ENCODE results near the gene STX7.
A peak's percentile ranks its signal among the peaks of the same experiment; 100 is the strongest.
"Not testable (repeated sequence)": the region's sequence is repeated elsewhere in the genome, so short reads cannot be mapped to it uniquely, and the experiment has no call there.

Gene STX7, protein sequence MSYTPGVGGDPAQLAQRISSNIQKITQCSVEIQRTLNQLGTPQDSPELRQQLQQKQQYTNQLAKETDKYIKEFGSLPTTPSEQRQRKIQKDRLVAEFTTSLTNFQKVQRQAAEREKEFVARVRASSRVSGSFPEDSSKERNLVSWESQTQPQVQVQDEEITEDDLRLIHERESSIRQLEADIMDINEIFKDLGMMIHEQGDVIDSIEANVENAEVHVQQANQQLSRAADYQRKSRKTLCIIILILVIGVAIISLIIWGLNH

GRCh38 chr6:132512638-132513632 is at the start of gene STX7:
TSS of gene STX7 (minus strand) at chr6:132513116. CDS start at chr6:132503530, 9,586 bp downstream.
- peak; percentile 56 to 64 for DNase-seq (ENCODE audit: low read depth in 2 of 2)

DNA sequence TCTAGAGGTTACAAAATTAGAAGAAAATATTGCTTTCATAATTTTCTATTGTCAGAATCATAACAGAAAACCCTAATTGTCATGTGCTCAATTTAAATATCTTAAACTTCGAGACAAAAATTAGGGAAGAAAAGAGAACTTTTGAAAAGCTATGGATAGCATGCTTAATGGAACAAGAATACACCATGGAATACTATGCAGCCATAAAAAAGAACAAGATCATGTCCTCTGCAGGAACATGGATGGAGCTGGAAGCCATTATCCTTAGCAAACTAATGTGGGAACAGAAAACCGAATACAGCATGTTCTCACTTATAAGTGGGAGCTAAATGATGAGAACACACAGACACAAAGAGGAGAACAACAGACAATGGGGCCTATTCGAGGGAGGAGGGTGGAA is 47.2 kb upstream of the STX7 start:
- not testable (repeated sequence) for DNase-seq (ENCODE audit: low read depth in 2 of 2)

- no peak for DNase-seq (ENCODE audit: low read depth in 2 of 2)
Observed at GRCh38 chr6:132552372-132552771, 39.5 kb upstream of the STX7 start, which contains the start of gene TAAR8. TSS of gene TAAR8 (plus strand) at chr6:132552672. CDS start at chr6:132552693, 21 bp downstream.

- no peak for DNase-seq (ENCODE audit: low read depth in 2 of 2)
Observed at GRCh38 chr6:132551214-132551613, 38.3 kb upstream of the STX7 start.

DNA sequence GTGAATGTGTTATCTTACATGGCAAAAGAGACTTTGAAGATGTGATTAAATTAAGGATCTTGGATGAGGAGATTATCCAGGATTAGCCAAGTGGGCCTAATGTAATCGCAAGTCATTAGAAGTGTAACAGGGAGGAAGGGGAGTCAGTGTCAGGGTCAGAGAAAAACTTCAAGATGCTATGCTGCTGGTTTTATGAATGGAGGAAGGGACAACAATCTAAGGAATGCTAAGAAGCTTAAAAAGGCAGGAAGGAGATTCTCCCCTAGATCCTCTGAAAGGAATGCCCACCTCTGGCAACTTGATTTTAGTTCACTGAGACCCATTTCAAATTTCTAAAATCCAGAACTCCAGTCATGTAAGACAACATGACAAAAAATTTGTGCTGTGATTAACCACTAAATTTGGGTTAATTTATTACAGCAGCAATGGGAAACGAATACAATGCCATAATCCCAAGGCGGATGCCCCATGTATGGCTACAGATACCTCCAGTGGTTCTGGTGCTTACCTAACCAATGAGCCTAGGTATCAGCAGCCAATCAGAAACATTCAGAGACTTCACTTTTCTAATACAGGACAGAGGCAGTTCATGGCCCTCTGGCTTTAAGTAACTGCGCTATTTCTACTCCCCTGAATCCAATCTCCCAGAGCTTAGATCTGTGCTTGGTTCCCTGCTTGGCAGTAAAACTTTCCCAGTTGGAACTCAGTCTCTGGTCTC is 36.0 kb upstream of the STX7 start:
- no peak for DNase-seq (ENCODE audit: low read depth in 2 of 2)

DNA sequence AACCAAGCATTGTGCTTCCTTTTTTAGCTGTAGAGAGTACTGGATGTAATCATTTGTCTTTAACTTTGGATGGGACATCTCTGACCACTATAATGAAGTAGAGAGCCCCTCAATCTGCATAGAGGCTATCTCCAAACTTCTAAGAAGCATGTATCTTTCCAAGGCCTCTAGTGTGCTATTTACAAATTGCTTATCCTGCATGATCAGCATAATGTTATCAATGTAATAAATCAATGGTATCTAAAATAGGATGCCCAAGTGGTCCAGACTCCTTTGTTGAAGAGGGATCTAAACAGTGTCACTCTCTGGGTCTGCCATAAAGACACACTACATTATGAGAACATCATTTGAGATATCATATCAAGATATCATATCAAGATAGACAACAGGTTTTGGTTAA is 31.9 kb upstream of the STX7 start:
- DNase-seq (ENCODE audit: low read depth in 2 of 2), result no peak

DNA sequence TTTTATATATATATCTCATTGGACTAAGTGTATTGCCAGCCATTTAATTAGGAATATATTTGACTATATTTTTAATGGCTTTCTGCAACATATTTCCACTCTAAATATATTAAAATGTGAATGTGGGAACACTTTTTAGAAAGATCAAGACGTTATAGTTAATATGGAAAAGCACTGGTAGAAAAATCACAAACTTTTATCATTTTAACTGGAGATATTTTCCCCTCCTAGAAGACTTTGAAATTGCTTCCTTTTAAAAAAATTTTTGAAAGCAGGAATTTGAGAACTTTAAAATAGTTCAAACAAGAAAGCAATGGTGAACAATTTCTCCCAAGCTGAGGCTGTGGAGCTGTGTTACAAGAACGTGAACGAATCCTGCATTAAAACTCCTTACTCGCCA is 25.1 kb upstream of the STX7 start, which contains the start of gene TAAR9:
TAAR9 (plus strand) TSS at position 301 of the 400 bp plus-strand sequence; CDS start at position 314, 13 bp downstream.
- DNase-seq (ENCODE audit: low read depth in 2 of 2), result no peak

DNA sequence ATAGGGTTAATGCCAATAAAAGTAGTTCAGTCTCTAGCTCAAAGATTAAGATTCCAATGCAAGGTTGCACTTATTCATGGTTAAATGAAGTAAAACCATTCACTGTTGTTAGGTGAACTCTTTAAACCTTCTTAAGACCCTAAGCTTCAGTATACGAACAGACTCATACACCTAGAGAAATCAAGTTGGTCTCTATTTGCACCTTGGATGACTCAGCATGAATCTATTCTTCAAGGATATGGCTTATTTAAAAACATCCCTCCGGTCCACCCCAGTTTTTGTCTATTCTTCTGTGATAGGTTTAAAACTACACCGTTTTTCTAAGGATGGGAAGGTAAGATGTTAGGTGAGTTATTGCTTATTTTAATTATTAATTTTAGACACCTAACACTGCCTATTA is 24.2 kb upstream of the STX7 start:
- no peak for DNase-seq (ENCODE audit: low read depth in 2 of 2)

GRCh38 chr6:132534546-132534945 is 21.6 kb upstream of the STX7 start:
- not testable (repeated sequence) for DNase-seq (ENCODE audit: low read depth in 2 of 2)

DNA sequence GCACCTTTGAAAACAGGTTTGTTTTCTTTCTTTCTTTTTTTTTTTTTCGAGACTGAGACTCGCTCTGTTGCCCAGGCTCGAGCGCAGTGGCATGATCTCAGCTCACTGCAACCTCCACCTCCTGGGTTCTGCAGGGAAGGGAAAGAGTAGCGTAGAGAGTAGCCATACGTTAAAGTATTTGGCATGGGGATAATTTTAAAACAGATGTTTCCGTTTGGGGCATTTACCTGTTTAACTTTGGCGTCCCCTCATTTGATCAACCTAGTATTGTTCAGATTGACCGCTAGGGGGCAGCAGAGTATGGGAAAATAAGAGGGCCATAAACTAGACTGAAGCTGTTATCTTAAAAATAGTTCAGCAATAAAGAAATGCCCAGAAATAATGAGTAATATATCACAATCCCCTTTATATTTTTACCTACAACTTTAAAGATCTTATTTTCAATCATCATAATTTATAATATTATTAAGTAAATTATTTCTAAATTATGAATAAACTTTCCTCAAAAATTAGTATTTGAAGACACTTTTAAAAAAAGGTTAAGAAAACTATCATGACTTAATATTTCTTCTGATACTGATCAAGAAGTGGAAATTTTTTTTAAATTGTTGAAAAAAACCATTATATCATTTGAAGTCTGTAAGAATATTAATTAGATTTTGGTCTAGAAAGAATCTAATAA is 17.5 kb upstream of the STX7 start:
- DNase-seq (ENCODE audit: low read depth in 2 of 2), result peak in 1 of 2 experiments; percentile 8

DNA sequence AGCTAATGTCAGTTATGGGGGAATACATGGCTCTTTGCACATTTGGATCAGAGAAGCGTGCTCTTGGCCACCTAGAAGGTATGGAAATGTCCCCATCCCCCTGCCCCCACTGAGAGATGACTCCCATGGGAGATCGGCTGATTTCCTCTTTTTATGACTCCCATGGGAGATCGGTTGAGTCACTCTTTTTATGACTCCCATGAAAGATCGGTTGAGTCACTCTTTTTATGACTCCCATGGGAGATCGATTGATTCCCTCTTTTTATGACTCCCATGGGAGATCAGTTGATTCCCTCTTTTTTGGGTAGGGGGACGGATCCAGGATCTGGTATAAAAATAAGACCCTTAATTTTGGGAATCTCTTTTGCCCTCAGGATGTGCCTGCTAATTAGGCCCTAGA is 14.9 kb upstream of the STX7 start:
- no peak for DNase-seq (ENCODE audit: low read depth in 2 of 2)

- DNase-seq (ENCODE audit: low read depth in 2 of 2), result no peak
Observed at GRCh38 chr6:132526461-132526860, 13.5 kb upstream of the STX7 start.

GRCh38 chr6:132525866-132526265 is 12.9 kb upstream of the STX7 start:
- no peak for DNase-seq (ENCODE audit: low read depth in 2 of 2)

DNA sequence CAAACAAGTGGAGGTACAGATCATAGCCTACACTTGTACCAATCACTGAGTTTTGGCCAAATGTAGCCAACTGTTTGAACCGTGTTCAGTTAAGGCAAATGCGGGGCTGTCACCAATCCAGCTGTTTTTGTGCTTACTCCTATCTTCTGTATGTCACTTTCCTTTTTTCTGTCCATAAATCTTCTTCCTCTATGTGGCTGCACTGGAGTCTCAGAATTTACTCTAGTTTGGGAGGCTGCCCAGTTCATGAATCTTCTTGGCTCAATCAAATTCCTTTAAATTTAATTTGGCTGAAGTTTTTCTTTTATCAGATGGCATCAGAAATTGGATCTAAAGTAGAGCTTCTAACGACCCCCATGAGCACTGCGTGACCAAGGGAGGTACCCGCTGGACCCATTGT is 11.7 kb upstream of the STX7 start:
- no peak for DNase-seq (ENCODE audit: low read depth in 2 of 2)

DNA sequence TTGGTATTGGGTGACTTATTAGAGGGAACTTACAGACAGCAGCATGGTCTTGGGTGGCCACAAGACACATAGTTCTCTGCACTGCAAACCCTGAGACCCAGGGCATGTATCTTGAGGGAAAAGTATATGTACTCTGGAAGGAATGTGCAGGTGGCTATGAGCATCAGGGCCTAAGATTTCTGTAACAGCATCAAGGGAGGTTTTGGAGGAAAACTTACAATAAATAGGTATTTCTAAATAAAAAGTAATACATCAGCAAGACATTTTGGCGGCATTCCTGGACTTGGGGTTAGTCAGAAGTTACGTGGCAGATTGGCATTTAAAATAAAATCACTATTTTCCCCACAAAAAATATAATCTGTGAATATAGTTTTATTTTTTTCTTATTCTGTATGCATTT is 8.0 kb upstream of the STX7 start:
- DNase-seq (ENCODE audit: low read depth in 2 of 2), result no peak

GRCh38 chr6:132515386-132515785 is 2.5 kb upstream of the STX7 start:
- DNase-seq (ENCODE audit: low read depth in 2 of 2), result no peak

DNA sequence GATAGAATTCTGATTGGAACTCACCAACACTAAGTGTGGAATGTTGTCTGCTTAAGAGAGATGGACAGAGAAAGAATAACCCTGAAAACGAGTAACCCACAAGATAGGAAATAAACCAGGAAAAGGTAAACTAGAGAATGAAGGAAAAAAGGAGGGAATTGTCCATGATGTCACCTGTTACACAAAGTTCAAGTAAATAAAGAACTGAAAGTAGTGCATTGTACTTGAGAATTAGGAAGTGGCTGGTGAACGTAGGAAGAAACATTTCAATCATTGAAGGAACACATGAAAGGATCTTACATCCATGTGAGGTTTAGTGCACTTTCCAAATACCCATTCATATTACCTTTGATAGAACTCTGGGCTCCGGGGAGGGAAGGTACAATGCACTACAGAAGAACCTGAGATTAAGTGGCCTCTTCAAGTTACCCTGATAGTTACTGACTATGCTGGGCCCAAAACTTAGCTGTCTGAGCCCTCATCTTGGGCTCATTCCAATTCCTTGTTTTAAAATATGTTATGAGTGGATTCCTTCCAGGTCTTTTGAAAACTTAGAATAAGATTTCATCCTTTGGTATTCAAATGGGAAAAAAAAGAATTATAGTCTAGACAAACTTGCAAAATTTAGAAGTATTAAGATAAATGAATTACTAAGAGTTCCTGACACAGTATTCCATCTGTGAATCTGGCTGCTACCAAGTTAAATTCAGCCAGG is 1.1 kb upstream of the STX7 start:
- peak in 1 of 2 experiments; percentile 6 for DNase-seq (ENCODE audit: low read depth in 2 of 2)

DNA sequence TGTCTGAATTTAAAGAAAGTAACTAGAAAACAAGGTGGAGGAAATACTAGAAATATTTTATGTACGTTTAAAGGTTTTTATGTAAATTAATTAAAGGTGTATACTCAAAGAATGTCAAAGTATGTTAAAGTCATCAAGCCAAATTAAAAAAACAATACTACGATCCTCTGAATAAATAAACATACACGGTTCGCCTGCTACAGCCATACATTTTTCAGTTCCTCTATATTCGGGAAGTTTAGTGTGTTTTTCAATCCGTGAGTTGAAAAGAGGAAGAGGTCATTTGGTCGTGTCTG is 626 bp downstream of the STX7 start:
- no peak for DNase-seq (ENCODE audit: low read depth in 2 of 2)

DNA sequence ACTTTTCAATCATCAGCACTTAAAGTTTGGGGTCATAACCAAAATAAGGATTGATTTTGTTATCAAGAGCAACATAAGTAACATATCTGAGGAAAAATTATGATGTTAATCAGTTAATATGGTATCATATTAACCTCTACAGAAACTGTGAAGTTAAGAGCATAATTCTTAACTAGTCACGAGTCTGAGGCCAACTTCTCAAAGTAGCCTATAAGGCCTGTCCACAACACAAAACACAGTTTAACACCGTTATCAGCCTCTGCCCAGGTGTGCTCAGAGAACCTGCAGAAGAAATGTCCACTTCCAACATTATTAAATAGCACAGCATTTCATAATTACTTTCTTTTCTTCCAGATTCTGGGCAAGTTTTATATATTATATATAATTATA is 1.1 kb downstream of the STX7 start:
- DNase-seq (ENCODE audit: low read depth in 2 of 2), result no peak

GRCh38 chr6:132511210-132511830 is 1.6 kb downstream of the STX7 start:
- DNase-seq (ENCODE audit: low read depth in 2 of 2), result no peak
